Activated CD8-positive, alpha-beta memory T cell treated with anti-CD3 and anti-CD28 coated beads for 48 hours (primary cell): ENCODE measurements around the gene NR3C2.

Experiments
- DNase-seq, 3 experiments: peaks; one replicate each; pipeline ENCODE4 v3.0.0-alpha.2; 2020; ENCODE audit warnings: low read depth in 2 of 3, low spot score in 2 of 3

The NR3C2 gene

GRCh38 chr4:148266240-148266639 lies 176.0 kb downstream of the NR3C2 start:
- no peak for DNase-seq

GRCh38 chr4:148265627-148266026 lies 176.6 kb downstream of the NR3C2 start:
- no peak for DNase-seq

GRCh38 chr4:148263802-148264201 lies 178.4 kb downstream of the NR3C2 start:
- no peak for DNase-seq

- DNase-seq, result no peak
These were observed 179.1 kb downstream of the NR3C2 start for GRCh38 chr4:148263127-148263526.

GRCh38 chr4:148261848-148262247 lies 180.4 kb downstream of the NR3C2 start:
- no peak for DNase-seq

GRCh38 chr4:148259841-148260240 lies 182.4 kb downstream of the NR3C2 start:
- DNase-seq, result no peak

- no peak for DNase-seq
These were observed 183.7 kb downstream of the NR3C2 start for GRCh38 chr4:148258535-148258934.

GRCh38 chr4:148255344-148255720 lies 186.9 kb downstream of the NR3C2 start:
- DNase-seq, result no peak

- no peak for DNase-seq
These were observed 187.4 kb downstream of the NR3C2 start for GRCh38 chr4:148254621-148255343.

- no peak for DNase-seq
These were observed 188.4 kb downstream of the NR3C2 start for GRCh38 chr4:148253768-148254167.

- no peak for DNase-seq
These were observed 193.4 kb downstream of the NR3C2 start for GRCh38 chr4:148248824-148249223.

- no peak for DNase-seq
These were observed 197.2 kb downstream of the NR3C2 start for GRCh38 chr4:148245015-148245414.

GRCh38 chr4:148243837-148244236 lies 198.4 kb downstream of the NR3C2 start:
- no peak for DNase-seq

GRCh38 chr4:148240241-148240640 lies 202.0 kb downstream of the NR3C2 start:
- no peak for DNase-seq

- DNase-seq, result no peak
These were observed 202.7 kb downstream of the NR3C2 start for GRCh38 chr4:148239494-148239985.

GRCh38 chr4:148238811-148239493 lies 203.3 kb downstream of the NR3C2 start:
- no peak for DNase-seq

GRCh38 chr4:148238086-148238485 lies 204.1 kb downstream of the NR3C2 start:
- no peak for DNase-seq

- DNase-seq, result no peak
These were observed 206.4 kb downstream of the NR3C2 start for GRCh38 chr4:148235809-148236208.

- no peak for DNase-seq
These were observed 212.4 kb downstream of the NR3C2 start for GRCh38 chr4:148229798-148230197.

- DNase-seq, result no peak
These were observed 213.2 kb downstream of the NR3C2 start for GRCh38 chr4:148229028-148229427.

GRCh38 chr4:148227147-148227546 lies 215.1 kb downstream of the NR3C2 start:
- DNase-seq, result no peak

- DNase-seq, result no peak
These were observed 215.9 kb downstream of the NR3C2 start for GRCh38 chr4:148226341-148226740.

GRCh38 chr4:148225639-148226038 lies 216.6 kb downstream of the NR3C2 start:
- DNase-seq, result no peak
